Activated CD8-positive, alpha-beta memory T cell treated with anti-CD3 and anti-CD28 coated beads for 24 hours (primary cell): ENCODE results near the gene VMP1.
A peak's percentile ranks its signal among the peaks of the same experiment; 100 is the strongest.
"Not testable (repeated sequence)": the region's sequence is repeated elsewhere in the genome, so short reads cannot be mapped to it uniquely, and the experiment has no call there.

ENCODE experiments used
- DNase-seq: peaks from one replicate; pipeline ENCODE4 v3.0.0-alpha.2; 2020

The VMP1 gene

DNA sequence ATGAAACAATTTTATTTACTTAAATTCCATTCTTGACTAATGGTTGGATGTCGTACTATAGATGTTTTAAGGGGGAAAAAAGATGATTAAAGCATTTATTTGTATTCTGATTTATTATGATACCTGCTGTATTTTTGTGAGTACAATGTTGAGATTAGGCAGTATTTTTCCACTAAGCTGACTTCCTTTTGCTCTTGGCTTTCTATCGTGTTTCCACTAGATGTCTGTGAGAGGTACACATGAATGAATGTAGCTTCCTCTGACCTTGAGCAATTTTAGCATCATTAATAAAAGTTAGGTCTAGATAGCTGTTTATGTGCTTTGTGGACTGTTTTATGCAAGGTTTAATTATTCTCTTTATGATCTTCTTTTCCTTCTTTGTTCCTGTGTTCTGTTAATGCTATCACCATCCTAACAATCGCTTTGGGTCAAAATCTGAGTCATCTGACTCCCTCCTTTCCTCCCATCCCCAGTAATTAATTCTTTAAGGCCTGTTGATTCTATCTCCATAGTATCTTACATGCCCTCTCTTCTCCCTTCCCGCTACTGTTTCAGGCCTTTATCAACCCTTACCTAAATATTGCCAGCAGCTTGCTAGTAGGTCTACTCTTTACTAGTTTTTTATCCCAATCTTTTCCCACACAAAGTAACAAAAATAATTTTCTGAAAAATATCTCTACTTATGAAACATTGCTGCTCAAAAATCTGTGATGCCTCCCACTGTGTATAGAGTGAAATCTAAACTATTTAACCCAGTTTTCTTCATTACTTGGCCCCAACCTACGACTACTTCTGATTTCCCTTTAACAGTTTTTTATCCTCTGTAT lies 76.0 kb downstream of the VMP1 start:
- DNase-seq, result no peak

DNA sequence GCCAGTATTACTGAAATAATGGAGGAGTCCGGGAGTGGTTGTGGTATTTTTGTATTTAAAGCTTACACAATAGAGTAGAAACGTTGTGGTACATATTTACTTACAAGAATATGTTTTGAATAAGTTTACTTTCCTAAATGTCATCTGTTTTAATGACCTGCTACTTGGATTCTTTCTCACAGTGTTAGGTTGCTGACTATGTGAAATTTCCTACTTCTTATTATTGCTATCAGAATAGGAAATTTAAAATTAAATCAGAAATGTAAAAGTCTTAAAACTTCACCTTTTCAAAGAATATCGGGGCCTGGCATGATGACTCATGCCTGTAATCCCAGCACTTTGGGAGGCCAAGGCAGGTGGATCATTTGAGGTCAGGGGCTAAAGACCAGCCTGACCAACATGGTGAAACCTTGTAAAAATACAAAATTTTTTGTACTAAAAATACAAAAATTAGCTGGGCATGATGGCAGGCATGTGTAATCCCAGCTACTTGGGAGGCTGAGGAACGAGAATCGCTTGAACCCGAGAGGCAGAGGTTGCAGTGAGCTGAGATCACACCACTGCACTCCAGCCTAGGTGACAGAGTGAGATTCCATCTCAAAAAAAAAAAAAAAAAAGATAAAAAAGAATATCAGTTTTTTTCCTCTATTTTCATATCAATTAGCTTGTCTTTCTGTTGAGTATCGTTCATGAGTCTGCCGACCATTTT lies 77.8 kb downstream of the VMP1 start:
- no peak for DNase-seq

DNA sequence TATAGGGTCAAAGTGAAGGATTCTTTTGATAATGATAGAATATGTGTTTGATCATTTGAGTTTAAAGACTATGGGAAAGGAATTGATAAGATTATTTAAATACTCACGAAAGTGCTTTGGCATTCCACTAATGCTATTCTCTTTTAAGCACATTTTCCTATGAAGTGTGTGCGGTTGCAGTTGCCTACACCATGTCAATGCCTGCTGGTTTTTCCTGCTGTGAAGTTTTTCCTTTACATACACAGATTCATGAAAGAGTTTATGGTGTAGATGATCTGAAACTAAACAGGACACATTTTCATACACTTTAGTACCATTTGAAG lies 78.7 kb downstream of the VMP1 start:
- peak; percentile 72 for DNase-seq

DNA sequence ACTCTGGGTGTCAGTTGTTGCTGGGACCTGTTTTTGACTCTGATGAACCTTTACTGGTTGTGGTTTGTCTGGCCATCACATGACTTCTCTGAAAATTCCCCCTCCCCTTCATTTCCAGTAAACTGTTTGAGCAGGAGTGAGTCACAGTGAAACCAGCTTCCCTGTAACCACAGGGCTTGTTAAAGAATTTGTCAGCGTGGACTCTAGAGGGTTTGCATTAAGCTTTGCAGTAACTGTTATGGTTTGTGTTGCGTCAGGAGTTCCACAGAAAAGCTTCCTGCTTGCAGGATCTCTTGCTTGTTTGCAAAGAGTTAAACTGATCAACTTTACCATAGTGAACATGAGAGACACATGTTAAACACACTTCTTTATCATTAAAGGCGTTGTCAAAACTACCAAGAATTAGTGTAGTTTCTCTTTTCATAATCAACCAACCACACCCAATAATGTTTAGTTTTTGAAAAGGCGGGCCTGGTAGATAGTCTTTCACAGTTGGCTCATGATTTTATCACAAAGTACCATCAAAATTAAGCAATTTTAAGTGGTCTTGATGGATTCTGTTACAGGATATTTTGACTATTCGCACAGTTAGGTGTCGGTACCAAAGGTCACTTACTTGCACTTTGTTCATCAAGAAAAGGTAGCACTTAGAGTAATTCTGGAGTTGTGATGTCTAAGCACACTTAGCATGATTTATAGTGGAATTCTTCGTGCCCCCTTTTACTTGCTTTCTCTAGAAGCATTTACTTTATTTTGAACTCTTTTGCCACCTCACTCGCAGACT lies 79.3 kb downstream of the VMP1 start:
- peak; percentile 75 for DNase-seq

DNA sequence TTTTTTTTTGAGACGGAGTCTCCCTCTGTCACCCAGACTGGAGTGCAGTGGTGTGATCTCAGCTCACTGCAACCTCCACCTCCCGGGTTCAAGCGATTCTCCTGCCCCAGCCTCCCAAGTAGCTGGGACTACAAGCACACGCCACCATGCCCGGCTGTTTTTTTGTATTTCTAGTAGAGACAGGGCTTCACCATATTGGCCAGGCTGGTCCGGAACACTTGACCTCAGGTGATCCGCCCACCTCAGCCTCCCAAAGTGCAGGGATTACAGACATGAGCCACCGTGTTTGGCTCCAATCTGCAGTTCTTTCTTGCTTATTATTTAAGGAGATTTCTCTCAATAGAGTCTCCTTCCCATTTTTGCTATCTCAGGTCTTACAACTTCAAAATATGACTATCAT lies 82.4 kb downstream of the VMP1 start:
- not testable (repeated sequence) for DNase-seq

DNA sequence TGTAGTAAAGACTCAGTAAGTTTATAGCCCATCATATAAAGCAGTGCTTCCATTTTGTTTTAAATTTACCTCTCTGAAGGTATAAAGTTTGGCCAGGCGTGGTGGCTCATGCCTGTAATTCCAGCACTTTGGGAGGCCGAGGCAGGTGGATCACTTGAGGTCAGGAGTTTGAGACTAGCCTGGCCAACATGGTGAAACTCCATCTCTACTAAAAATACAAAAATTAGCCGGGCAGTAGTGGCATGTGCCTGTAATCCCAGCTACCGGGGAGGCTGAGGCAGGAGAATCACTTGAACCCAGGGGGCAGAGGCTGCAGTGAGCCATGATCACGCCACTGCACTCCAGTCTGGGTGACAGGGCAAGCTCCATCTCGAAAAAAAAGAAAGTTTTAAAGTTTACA lies 83.0 kb downstream of the VMP1 start:
- DNase-seq, result not testable (repeated sequence)

DNA sequence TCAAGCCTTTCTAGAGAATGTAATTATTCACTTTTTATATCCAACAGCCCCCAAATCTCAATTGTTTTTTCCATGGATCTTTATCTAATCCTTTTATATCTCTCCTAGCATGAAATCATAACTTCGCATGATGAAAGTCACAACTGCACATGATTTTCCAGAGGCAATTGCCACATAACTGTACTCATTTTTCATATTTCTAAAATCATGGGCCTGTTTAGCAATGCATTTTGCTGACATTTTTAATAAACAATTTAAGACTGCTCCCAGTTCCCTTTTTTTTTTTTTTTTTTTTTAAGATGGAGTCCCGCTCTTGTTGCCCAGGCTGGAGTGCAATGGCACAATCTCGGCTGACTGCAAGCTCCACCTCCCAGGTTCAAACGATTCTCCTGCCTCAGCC lies 83.5 kb downstream of the VMP1 start:
- DNase-seq, result no peak

DNA sequence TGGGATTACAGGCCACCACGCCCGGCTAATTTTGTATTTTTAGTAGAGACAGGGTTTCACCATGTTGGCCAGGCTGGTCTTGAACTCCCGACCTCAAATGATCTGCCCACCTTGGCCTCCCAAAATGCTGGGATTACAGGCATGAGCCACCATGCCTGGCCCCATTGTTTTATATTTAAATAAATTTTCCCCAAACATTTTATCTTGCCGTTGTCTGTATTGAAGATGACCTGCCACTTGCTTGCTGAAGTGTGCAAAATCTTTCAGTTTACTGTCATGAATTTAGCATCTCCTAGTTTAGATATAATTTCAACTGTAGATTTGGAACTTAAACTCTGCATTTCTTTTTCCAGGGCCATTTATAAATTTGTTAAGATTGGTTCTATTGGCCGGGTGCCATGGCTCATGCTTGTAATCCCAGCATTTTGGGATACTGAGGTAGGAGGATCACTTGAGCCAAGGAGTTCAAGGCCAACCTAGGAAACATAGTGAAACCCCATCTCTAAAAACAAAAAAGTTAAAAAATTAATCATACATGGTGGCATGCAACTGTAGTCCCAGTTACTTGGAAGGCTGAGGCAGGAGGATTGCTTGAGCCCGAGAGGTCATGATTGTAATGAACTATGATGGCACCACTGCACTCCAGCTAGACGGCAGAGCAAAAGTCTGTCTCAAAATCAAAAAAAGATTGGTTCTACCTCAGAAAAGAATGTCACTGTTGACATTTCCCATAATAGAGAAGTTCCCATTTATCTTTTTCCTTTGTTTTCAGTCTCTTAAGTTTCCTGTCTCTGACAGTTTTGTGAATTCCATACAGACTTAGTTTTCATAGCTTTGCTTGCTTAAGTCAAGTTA lies 84.4 kb downstream of the VMP1 start:
- DNase-seq, result no peak

DNA sequence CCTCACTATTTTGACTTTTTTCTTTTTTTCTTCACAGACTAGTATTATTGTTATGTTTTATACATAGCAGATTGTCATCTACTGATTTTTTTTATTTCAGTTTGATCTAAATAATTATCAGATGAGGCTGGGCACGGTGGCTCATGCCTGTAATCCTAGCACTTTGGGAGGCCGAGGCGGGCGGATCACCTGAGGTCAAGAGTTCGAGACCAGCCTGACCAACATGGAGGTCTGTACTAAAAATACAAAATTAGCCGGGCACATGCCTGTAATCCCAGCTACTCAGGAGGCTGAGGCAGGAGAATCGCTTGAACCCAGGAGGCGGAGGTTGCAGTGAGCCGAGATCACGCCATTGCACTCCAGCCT lies 85.0 kb downstream of the VMP1 start:
- DNase-seq, result not testable (repeated sequence)

DNA sequence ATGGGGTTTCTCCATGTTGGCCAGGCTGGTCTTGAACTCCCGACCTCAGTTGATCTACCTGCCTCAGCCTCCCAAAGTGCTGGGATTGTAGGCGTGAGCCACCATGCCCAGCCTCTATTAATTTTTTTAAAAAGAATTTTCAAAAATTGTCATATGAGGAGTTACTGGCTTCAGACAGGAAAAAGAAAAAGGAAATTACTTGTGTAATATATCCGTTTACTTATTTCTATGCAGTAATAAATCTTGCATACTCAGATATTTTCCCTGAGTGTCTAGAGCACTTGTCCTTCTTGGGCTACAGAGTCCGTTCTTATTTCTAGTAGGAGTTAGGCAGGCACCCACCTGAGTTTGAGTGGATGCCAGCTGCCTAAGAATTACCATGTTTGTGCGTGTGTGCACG lies 85.8 kb downstream of the VMP1 start:
- DNase-seq, result no peak

DNA sequence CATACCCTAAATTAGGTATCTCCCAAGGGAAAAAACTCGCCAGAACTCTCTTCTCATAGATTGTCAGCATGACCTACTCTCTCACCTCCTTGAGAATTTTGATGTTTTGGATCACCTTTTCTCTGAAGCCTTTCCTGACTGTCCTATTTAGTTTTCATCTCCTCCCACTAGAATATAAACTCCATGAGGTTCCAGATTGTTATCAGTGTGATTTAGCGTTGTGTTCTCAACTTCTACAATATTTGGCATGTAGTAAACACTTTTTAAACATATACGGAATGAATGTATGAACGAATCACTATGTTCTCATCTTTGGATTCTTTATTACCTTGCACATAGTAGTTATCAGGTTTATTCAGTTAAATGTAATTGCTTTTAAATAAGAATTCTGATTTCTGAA lies 88.7 kb downstream of the VMP1 start:
- no peak for DNase-seq

DNA sequence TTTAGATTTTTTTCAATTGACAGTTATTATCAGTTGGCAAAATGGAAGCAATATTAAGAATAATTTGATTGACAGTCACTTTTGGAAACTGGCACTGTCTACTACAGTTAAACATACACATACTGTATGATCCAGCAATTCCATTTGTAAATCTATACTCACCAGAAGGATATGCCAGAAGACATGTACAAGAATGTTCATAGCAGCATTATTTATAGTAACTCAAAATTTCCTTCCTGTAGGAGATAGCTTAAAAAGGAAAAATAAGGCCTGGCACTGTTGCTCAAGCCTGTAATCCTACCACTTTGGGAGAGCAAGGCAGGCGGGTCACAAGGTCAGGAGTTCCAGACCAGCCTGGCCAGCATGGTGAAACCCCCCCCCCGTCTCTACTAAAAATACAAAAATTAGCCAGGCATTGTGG lies 89.3 kb downstream of the VMP1 start:
- DNase-seq, result no peak

DNA sequence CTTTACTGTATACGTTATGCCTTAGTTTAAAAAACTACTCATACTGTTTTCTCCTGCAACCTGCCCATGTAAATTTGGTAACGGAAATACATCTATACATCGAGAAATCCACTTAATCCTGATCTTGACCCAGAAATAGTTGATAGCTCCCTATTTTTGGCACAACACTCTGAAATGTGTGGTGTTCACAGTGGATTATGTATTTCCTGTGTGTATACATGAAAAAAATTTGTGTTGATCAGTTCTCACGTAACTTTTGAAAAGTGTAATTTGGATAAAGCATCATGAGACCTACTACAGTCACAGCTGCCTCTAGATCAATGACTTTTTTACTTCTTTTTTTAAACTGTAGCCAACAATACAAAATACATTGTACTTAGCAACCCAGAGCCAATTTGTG lies 90.7 kb downstream of the VMP1 start:
- no peak for DNase-seq

DNA sequence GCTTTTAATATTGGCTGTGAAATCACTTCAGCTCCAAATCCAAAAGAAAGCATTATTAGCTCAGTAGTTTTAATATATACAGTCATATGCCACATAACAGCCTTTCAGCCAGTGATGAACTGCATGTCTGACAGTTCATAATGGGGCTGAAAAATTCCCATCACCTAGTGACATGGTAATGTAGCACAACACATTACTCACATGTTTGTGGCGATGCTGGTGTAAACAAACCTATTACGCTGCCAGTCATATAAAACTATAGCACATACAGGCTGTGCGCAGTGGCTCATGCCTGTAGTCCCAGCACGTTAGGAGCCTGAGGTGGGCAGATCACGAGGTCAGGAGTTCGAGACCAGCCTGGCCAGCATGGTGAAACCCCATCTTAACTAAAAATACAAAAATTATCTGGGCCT lies 93.1 kb downstream of the VMP1 start:
- no peak for DNase-seq

DNA sequence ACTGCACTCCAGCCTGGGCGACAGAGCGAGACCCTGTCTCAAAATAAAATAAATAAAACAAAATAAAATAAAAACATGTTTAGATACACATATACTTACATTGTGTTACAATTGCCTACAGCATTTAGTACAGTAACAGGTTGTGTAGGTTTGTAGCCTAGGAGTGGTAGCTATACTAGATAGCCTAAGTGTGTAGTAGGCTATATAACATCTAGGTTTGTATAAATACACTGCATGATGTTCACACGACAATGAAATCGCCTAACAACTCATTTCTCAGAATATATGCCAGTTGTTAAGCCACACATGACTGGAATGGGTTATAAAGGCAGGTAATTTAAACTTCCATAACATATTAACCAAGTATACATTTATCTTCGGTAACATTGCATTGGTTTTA lies 94.7 kb downstream of the VMP1 start:
- no peak for DNase-seq

DNA sequence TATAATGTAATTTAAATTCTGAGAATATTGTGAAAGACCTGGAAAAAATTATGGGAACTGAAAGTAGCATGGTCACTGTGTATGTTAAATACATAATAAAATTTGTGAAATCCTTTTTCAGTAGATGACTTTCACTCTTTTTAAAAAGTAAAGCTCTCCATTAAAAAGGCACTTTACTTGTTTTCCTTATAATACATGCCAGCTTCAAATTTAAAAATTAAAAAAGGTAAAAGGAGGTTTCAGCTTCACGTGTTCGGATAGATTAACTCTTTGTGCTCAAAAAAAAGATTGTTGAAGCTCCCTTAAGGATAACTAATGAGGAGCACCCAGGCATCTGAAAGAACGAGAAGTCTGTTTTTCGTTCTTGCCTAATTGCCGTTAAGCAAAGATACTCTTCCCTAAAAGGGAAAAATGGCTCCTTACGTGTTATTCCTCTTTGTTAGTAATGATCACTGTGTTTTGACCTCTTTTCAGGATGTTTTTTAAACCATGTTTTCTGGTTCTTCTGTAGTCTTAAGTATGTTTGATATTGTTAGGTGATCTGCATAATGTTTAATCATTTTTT lies 97.5 kb downstream of the VMP1 start:
- no peak for DNase-seq

DNA sequence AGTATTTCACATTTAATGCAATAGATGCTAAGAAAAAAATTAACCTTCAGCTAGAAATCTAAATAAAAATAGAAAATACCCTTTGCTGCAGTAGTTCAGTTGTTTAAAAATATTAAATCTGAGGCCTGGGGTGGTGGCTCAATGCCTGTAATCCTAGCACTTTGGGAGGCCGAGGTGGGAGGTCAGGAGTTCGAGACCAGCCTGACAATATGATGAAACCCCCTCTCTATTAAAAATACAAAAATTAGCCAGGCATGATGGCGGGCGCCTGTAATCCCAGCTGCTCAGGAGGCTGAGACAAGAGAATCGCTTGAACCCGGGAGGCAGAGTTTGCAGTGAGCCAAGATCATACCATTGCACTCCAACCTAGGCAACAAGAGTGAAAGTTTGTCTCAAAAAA lies 98.9 kb downstream of the VMP1 start:
- DNase-seq, result not testable (repeated sequence)

DNA sequence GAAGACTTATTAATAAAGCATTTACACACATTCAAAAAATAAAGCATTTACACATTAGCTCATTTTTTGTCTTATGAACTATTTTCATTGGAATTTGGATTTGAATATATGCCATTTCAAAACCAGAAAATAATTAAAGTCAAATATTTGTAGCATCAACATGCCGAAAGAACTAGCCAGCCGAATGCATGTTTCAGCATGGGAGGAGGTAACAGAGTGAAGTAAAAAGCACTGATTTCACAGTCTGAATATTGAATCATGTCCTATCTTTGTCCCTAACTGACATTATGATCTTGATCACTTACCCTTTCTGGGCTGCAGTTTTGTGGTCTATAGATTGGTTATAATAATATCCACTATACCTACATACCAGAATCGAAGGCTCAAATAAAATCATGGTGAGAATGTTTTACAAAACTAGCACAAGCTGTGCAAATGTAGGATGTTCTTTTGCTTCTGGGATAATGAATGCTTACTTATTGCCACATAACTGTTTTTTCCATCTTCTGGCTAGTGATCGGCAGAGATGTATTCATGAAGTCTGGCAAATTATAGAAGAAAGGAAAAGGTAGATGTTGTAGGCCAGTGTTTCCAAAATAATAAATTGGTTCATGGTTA lies 100.5 kb downstream of the VMP1 start:
- no peak for DNase-seq

DNA sequence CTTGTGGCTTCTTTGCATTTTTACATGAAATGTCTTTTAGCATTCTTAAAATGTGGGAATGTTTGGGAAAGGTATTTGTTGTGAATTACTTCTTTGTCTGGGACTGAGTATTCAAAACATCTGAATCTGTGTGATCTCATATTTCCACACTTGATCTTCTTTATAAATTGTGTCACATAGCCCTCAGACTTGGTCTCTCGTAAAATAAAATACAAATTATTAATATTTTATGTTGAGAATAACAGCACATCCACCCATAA lies 103.4 kb downstream of the VMP1 start:
- no peak for DNase-seq

DNA sequence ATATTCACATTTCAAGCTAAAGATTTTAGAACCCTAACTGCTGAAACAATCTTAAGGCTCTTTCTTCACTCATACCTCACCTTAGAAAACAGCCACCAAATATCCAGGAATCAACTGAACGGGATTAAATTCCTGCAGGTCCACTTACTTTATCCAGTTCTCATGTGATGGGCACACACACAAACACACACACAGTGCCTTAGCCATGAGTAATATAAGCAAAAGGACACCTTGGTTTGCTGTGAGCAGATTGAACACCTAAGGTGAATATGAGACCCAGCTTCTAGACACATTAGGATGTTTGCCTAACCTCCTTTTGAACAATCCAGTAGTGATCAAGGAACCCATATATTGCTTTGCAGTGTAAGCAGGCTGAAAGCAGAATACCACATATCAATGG lies 103.8 kb downstream of the VMP1 start:
- DNase-seq, result no peak

DNA sequence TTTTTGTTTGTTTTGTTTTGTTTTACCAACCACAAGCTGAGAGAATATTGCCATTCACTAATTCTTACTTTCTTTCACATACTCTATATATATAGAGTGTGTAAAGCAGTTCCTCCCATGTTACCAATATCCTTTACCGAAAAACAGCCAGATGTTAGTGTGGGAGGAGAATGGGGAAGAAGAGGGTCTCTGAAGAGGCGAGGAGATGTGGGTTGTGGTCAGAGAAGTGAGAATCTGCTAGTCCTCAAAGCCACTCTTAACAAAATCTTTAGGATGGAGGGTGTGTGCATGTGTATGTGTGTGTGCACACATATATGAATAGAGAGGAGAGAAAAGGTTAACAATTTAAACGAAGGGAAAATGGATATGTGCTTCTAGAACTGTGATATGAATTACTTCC lies 104.7 kb downstream of the VMP1 start:
- no peak for DNase-seq

DNA sequence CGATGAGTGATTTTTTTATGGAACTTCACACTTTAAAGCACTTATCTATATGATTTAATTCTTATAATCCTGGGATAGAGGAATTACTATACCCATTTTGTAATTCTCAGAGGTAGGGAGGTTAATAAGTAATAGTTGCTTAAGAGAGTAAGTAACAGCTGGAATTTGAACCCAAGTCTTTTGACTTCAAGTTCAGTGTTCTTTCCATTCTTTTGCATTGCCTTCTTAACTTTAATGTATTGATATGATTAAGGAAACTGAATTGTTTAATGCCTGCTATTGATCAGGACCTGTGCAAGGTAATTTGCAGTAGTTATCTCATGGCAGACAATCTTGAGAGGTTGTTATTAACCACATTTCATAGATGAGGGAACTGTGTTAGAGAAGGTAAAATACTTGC lies 106.8 kb downstream of the VMP1 start:
- DNase-seq, result no peak

DNA sequence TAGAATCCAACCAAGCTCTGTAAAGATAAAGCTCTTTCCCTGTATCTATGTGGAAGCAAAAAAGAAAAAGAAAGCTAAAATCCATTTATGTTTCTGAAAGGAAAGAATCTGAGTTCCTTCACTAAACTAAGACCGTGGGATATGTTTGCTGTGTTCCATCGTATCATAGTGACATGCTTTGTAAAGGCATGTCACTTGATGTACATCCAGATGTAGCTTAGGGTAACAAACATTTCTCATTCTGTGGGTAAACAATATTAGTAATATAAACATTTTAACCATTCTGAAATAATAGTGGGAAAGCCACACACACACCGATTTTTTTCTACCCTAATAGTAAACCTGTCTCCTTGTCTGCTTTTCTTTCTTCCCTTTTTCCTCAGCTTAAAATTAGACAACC lies 107.2 kb downstream of the VMP1 start:
- DNase-seq, result no peak
